Measurements from ENCODE around the gene PSEN1. TPM values are rescaled to one million over a fixed set of nuclear protein-coding genes. Genes with fewer than 3 reads are reported as not detected.

PSEN1 gene
- total RNA-seq, 1 experiment from 2014 or later = 39.3 TPM

DNA sequence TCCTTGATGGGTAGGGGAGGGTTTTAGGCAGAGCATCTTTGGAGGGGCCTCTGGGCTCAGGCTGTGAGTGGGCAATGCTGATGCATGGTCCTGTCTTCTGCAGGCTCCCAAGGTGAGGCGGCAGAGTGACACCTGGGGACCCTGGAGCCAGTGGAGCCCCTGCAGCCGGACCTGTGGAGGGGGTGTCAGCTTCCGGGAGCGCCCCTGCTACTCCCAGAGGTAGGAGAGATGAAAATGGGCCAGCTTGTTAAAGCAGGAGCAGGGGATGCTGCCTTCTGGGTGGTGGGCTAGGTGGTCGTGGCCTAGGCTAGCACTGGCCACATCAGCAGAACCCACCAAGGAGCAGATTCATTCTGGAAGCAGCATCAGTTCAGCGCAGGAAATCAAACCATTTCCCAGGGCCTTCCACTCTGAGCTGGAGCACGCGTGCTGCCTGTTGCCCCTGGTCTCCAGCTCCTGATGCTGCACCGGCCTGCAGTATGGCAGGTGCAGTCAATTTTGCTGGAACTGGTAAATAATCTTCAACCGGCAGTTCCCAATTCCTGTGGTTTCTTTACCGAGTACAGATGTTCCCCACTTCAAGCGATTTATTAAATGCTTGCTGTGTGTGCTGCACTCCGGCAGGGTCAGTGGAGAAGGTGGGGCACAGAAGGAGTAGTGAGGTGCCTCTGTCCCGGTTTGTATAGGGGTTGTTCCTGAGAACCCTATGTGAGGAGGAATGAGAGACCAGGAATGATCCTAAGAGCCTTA, 108.4 kb downstream of the PSEN1 start:
- POLR2A ChIA-PET = no interaction called here
- intact Hi-C loops (cut with micrococcal nuclease; ENCODE audit: unreplicated experiment) (no loop called here), in situ Hi-C loops (cut with HindIII; ENCODE audit: low pct_unique_long_range_greater_than_20kb, low sequenced_read_pairs) (no loop called here)
- no peak overlapping the region for H3K27ac ChIP-seq (ENCODE audit: low read length)
- peak; percentile 6; the same call in 1 of the 2 replicates for ATAC-seq
- H3K9me3 ChIP-seq (ENCODE audit: control insufficient read depth, insufficient read depth, low read depth, low read length) = no peaks in the 10 kb centered on the region
- peaks cover 5% of the 10 kb centered on the region; the same call in 1 of the 2 replicates for H3K4me1 ChIP-seq (ENCODE audit: control insufficient read depth, insufficient read depth, low read length)
- no peaks in the 10 kb centered on the region for H3K36me3 ChIP-seq (ENCODE audit: control insufficient read depth, insufficient read depth, low read length)
- BruUV-seq (replicated peaks) = no TSS peak
- CTCF ChIA-PET = no interaction called here
- no peak for TF ChIP-seq POLR2AphosphoS5 (IDR thresholded peaks at IDR 0.05; ENCODE audit: low read depth, low read length)
- TF ChIP-seq SIN3A (IDR thresholded peaks at IDR 0.05; ENCODE audit: borderline replicate concordance, insufficient read depth, low read depth, low read length) = no peak
- no peak for TF ChIP-seq TCF7L2 (IDR thresholded peaks at IDR 0.05; ENCODE audit: low read depth, low read length)
- TF ChIP-seq, protein P1, sequence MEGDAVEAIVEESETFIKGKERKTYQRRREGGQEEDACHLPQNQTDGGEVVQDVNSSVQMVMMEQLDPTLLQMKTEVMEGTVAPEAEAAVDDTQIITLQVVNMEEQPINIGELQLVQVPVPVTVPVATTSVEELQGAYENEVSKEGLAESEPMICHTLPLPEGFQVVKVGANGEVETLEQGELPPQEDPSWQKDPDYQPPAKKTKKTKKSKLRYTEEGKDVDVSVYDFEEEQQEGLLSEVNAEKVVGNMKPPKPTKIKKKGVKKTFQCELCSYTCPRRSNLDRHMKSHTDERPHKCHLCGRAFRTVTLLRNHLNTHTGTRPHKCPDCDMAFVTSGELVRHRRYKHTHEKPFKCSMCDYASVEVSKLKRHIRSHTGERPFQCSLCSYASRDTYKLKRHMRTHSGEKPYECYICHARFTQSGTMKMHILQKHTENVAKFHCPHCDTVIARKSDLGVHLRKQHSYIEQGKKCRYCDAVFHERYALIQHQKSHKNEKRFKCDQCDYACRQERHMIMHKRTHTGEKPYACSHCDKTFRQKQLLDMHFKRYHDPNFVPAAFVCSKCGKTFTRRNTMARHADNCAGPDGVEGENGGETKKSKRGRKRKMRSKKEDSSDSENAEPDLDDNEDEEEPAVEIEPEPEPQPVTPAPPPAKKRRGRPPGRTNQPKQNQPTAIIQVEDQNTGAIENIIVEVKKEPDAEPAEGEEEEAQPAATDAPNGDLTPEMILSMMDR (IDR thresholded peaks at IDR 0.05) = no peak
- DNase-seq (ENCODE audit: low read depth, low spot score) = no peak
- no peaks in the 10 kb centered on the region for H3K27me3 ChIP-seq (ENCODE audit: control insufficient read depth, insufficient read depth, low read length)
- H3K4me3 ChIP-seq (ENCODE audit: low read depth in 2 of 2, low read length in 2 of 2) = peak overlapping the region; percentile 53 to 64; a peak in 3 of 4 replicates

DNA sequence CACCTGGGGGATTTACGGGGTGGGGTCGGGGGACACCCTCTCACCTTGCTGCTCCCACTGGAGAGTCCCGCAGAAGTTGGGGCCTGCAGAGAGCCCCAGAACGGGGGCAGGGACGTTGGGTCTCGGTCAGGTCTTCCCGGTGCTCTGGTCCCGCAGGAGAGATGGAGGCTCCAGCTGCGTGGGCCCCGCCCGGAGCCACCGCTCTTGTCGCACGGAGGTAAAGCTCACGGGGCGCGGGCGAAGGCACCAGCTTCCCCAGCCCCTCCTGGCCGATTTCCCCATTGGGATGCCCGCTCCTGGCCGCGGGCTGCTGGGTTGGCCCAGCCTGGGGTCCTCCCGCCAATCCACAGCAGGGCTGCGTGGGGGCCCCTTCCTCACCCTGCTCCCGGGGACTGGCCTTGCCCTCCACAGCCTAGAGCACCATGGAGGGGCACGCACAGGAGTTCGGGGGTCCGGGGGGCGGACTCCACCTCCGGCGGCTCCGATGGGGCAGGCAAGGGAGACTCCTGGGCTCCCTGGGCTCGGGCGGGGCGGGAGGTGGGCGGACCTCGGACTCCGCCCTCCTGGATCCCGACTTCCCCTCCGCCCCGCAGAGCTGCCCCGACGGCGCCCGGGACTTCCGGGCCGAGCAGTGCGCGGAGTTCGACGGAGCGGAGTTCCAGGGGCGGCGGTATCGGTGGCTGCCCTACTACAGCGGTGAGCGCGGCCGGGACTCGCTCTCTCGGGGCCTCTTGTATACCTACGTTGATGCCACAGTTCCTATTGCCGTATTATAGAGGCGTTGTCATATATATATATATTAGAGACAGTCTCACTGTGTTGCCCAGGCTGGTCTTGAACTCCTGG, 109.4 kb downstream of the PSEN1 start:
- peaks cover 5% of the 10 kb centered on the region; the same call in 1 of the 2 replicates for H3K4me1 ChIP-seq (ENCODE audit: control insufficient read depth, insufficient read depth, low read length)
- no peaks in the 10 kb centered on the region for H3K36me3 ChIP-seq (ENCODE audit: control insufficient read depth, insufficient read depth, low read length)
- BruUV-seq (replicated peaks) = no TSS peak
- no peaks in the 10 kb centered on the region for H3K9me3 ChIP-seq (ENCODE audit: control insufficient read depth, insufficient read depth, low read depth, low read length)
- H3K27me3 ChIP-seq (ENCODE audit: control insufficient read depth, insufficient read depth, low read length) = no peaks in the 10 kb centered on the region
- in situ Hi-C loops (cut with HindIII; ENCODE audit: low pct_unique_long_range_greater_than_20kb, low sequenced_read_pairs) (no loop called here), intact Hi-C loops (cut with micrococcal nuclease; ENCODE audit: unreplicated experiment) (no loop called here)
- ChIA-PET POLR2A (interaction anchor here (0.6 kb wide), 1 partner anchor 18 kb away, joined by 3 read pairs; no protein-coding TSS in a partner anchor), CTCF (interaction anchor here (0.6 kb wide), 1 partner anchor 265 kb away, joined by 3 read pairs; no protein-coding TSS in a partner anchor)
- ATAC-seq (peak; percentile 93), DNase-seq (ENCODE audit: low read depth, low spot score) (no peak)
- peak overlapping the region; percentile 53 to 64 for H3K4me3 ChIP-seq (ENCODE audit: low read depth in 2 of 2, low read length in 2 of 2)
- peak overlapping the region; percentile 69 for H3K27ac ChIP-seq (ENCODE audit: low read length)
- TF ChIP-seq, protein P1 (IDR thresholded peaks at IDR 0.05) = no peak
- TF ChIP-seq POLR2AphosphoS5 (IDR thresholded peaks at IDR 0.05; ENCODE audit: low read depth, low read length) (peak; percentile 46; the same call in 1 of the 2 replicates), SIN3A (IDR thresholded peaks at IDR 0.05; ENCODE audit: borderline replicate concordance, insufficient read depth, low read depth, low read length) (no peak)

Measured in Panc1 (cell line).